ENCODE results near the gene TAF1D.

DNA sequence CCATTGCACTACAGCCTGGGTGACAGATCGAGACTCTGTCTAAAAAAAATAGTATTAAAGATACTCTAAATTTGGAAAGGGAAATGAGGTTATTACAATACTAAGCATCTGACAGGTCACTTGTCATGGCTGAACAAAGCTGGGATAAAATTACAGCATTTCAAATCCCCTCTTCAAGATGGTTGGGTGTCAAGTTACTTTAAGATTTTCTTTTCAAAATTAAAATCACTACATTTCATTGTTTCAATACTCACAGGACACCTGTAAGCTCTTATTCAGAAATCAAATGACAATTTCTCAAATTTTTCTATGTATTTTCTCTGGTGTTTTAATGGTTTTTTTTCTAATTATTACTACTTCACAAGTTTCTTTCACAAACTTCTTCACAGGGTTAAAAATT is 5.7 kb downstream of the TAF1D start:
- TF ChIP-seq, protein P1, sequence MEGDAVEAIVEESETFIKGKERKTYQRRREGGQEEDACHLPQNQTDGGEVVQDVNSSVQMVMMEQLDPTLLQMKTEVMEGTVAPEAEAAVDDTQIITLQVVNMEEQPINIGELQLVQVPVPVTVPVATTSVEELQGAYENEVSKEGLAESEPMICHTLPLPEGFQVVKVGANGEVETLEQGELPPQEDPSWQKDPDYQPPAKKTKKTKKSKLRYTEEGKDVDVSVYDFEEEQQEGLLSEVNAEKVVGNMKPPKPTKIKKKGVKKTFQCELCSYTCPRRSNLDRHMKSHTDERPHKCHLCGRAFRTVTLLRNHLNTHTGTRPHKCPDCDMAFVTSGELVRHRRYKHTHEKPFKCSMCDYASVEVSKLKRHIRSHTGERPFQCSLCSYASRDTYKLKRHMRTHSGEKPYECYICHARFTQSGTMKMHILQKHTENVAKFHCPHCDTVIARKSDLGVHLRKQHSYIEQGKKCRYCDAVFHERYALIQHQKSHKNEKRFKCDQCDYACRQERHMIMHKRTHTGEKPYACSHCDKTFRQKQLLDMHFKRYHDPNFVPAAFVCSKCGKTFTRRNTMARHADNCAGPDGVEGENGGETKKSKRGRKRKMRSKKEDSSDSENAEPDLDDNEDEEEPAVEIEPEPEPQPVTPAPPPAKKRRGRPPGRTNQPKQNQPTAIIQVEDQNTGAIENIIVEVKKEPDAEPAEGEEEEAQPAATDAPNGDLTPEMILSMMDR (conservative IDR thresholded peaks at IDR 0.05): no peak
- no peak for TF ChIP-seq EZH2 (IDR thresholded peaks at IDR 0.05; ENCODE audit: low read depth)

Measured in PC-9 (cell line).